Measurements from ENCODE around the gene MAP2.

The MAP2 gene

DNA sequence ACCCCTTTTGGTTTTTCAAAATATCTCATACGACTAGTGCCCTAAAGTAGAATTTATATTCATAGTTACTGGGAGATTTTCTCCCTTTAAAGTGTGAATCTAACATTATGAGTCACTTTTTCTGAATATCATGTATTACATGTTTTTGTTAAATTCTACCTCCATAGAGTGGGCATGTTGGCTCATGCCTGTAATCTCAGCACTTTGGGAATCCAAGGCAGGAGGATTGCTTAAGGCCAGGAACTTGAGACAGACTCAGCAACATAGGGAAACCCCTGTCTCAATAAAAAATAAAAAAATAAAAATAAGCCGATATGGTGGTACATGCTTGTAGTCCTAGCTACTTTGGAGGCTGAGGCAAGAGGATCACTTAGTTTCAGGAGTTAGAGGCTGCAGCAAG lies 302.5 kb downstream of the MAP2 start:
- no peak for DNase-seq (ENCODE audit: low read depth)

- no peak for DNase-seq (ENCODE audit: low read depth)
Observed at GRCh38 chr2:209727077-209727476, 303.2 kb downstream of the MAP2 start.

DNA sequence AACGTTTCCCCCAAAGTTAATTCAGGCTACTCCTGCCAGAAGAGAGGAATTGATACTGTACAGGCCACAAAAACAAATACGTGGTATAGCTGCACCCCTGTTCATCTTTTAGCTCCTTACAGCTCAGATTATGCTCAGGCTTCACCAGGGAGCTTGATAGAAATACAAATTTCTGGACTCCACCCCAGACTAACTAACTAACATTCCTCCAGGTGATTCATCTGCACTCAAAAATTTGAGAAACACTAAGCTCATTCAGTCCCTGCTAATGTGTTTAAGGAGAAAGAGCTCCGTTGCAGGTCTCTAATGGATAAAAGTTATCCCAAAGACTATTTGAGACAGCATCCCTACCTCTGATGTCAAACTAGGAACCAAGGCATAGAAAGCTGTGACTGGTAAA lies 311.0 kb downstream of the MAP2 start:
- no peak for DNase-seq (ENCODE audit: low read depth)

GRCh38 chr2:209741953-209742352 lies 318.1 kb downstream of the MAP2 start:
- no peak for DNase-seq (ENCODE audit: low read depth)

- no peak for DNase-seq (ENCODE audit: low read depth)
Observed at GRCh38 chr2:209753020-209753419, 329.2 kb downstream of the MAP2 start.

DNA sequence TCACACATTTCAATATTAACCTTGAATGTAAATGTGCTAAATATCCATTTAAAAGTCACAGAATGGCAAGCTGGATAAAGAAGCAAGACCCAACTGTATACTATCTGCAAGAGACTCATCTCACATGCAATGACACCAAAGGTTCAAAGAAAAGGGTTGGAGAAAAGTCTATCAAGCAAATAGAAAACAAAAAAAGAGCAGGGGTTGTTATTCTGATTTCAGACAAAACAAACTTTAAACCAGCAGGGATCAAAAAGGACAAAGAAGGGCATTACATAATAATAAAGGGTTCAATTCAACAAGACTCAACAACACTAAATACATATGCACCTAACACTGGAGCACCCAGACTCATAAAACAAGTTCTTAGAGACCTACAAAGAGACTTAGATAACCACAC lies 333.3 kb downstream of the MAP2 start:
- DNase-seq (ENCODE audit: low read depth): no peak

DNA sequence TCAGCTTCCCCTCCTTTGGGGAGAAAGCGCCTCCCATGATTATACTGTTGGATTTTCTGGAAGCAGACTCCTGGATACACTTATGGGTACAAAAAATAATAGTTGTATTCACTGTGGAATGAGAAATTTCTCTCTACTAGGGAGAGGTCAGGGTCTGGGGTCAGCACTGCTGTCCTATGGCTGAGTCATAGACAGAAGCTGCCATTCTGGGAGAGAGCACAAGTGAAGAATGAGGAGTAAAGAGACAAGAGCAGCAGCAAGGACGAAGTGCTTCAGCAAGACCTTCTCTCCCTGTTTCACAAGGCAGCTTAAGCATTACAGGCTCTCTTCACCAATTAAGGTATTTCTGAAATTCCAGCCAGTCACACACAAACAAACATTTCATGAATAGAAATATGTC lies 337.7 kb downstream of the MAP2 start:
- no peak for DNase-seq (ENCODE audit: low read depth)

DNA sequence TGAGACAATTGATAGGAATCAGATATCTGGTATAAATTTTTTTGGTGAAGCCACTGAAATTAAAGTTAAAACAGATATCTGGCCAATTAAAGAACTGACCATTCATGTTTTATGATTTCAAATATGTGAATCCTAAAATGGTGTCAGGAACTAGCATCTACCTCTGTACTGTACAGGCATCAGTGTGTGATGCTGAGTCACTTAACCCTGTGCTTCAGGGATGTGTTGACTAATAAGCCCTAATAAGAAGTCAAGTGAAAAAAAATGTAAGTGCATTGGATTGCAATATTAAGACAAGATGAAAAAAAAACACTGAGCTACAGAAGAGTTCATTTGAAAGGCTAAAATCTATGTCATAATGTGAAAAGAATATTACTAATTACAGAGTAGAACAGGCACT lies 338.7 kb downstream of the MAP2 start:
- DNase-seq (ENCODE audit: low read depth): no peak

GRCh38 chr2:209763106-209763505 lies 339.3 kb downstream of the MAP2 start:
- DNase-seq (ENCODE audit: low read depth): no peak

- DNase-seq (ENCODE audit: low read depth): no peak
Observed at GRCh38 chr2:209766613-209767012, 342.8 kb downstream of the MAP2 start.

DNA sequence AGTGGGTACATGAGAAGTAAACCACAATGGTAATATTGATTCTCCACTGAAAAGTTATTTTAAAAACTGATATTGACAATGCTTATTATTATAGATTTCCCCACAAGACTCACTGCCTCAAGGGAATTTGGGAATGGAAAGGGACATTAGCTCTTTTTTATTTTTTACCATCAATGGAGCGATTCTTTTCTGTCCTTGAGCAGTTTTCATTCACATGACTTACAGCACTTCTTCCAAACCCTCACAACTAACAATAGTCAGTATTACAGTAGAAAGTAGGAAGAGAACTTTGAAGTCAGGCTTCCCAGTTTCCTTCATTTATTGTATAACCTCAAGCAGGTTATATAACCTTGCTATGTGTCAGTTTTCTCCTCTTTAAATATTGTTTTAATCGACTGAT lies 343.5 kb downstream of the MAP2 start:
- no peak for DNase-seq (ENCODE audit: low read depth)

GRCh38 chr2:209768557-209768956 lies 344.7 kb downstream of the MAP2 start:
- no peak for DNase-seq (ENCODE audit: low read depth)

GRCh38 chr2:209771474-209772289 lies 347.8 kb downstream of the MAP2 start, which contains the start of gene UNC80:
Gene UNC80 (plus strand): TSS chr2:209771832. CDS start chr2:209772073, 241 bp downstream.
- no peak for DNase-seq (ENCODE audit: low read depth)

DNA sequence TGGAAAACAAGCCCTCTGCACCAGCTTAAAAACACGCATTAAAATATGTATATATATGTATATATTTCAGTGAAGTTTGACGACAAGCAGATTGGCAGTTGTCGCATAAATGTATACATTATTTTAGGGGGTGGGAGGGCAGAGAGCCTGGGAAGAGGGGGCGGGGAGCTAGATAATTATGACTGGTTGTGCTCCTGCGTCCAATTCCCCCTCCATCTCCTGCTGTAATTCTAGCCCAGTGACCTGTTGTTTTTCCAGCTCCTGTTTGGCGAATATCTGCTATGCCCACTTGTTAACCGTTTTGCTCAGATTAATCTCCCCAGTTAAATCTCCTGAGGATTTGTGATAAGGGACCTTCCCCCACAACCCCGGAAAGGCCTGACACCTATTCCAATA lies 348.4 kb downstream of the MAP2 start:
- DNase-seq (ENCODE audit: low read depth): no peak

DNA sequence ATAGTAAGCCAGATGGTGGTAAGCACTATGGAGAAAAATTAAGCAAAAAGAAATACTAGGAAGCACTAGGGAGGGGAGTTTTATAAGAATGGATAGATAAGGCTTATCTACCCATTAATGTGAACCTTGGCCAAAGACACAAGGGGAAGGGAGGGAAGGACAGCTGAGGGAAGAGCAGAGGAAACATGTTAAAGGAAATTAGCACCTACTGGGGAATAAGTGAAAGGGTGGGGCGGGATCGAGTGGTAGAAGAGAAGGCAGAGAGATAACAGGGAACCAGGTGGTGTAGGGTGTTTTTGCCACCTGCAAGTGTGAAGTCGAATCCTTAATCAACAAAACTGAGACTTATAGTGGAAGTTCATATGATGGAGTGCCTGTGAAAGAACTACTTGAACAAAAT lies 349.5 kb downstream of the MAP2 start:
- DNase-seq (ENCODE audit: low read depth): no peak
